GM19468 (cell line): ENCODE measurements around the gene ZNF101.
"Not testable (repeated sequence)": the region's sequence is repeated elsewhere in the genome, so short reads cannot be mapped to it uniquely, and the experiment has no call there.

Experiments used
- ATAC-seq: cut with Tn5 transposase; IDR thresholded peaks from one replicate; pipeline ENCODE4 v1.9.1; 2021; ENCODE audit warnings: mild to moderate bottlenecking, moderate library complexity, moderate number of reproducible peaks; ENCODE audit not compliant: unreplicated experiment; ENCODE audit errors: extremely low read depth

The ZNF101 gene

DNA sequence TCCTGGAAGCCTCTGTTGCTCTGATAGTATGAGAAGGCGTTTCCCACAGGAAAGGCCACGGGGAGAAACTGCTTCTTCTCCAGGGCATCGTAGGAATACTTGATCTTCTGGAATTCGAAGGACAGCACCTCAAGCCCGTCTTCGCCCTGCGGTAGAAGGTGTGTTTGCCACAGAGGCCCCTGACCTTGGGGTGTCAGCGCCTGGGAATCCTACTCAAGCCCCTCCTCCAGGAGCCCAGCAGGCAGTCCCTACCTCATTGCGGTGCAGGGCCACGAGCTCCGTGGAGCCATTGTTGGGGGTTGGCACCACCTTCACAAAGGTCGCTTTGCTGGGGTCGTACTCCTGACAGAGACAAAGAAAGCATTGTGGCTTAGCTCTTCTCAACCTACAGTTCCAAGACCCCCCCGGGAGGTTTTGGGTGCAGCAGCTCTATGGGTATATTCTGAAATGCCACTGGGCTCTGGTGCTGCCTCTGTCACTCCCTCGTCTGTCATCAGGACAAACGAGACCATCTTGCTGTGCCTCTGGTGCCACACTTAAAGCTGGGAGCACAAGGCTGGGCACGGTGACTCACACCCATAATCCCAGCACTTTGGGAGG lies 8.9 kb upstream of the ZNF101 start:
- ATAC-seq = no peak

DNA sequence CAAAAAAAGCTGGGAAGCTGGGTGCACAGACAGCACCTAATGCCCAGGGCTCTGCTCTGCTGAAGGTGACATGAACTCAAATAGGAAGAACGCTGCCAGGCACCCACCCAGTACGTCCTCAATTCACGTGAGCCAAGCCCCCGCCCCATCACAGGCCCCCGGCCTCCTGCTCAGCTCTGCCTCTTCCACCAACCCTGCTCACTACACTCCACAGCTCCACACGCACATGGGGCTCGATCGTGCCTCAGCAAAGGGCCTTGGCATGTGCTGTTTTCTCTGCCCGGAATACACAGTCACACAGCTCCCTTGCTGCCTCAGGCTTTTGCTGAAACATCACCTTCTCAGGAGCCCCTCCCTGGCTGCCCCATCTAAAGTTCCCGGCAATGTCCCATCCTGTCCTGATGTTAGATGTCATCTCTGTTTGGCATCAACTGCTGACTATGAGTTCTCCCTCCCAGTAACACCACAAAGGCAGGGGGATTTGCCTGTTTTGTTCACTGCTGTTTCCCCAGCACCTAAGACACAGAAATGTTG lies 7.4 kb upstream of the ZNF101 start:
- no peak for ATAC-seq

DNA sequence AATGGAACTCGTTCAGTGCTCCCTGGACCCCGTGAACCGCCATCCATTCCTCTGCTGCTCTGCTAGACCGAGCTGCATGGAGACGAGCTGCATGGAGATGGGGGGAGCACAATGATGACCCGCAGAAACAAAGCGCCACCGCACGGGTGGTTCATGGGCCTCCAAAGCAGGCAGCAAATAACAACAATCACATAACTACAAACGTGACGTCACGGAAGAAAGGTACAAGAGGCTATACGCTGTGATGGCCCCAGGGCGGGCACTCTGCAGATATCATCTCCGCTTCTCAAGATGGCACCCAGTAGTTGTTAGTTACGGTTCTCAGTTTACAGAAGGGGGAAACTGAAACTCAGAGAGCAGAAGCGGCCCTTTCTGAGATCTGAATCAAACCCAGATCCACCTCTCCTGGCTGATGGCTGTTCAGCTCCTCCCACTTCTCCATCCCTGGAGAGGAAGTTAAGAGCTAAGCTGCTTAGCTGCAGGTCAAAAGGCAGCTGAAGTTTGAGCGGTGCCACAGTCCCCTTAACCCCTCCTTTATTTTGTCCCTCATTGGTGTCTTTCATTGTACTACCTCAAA lies 6.9 kb upstream of the ZNF101 start:
- ATAC-seq = peak; percentile 55

DNA sequence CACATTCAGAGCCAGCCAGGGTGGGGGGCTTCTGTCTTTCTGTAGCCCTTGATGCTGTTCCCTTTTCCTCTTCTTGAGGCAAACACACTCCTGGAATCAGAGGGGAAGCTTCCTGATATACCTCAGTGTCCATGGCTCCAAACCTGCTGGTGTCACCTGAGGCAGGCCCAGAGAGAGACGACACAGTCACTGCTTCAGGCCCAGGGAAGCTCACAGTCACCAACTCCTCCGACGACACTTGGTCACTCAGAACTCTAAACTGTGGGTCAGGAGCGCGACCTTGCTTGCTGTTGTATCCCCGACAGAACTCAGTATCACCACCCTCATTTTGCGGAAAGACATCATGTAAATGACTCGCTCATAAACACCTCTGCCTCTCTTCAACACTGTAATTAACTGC lies 6.3 kb upstream of the ZNF101 start:
- no peak for ATAC-seq

DNA sequence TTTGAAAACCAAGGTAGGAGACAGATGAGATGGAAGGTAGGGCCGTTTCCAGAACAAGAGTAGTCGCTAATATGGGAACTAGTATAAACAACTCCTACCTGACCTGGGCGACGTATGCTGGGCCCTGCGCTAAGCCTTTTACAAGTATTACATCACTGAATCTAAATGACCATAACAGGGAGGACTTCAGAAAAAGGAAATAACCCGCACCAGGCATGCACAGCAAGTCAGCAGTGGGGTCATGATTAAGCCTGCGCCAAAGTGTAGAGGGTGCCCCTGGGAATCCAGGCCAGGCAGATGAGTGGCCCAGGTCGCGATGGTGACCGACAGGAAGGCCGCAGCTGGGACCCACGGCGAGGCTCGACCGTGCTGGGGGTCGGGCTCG lies 5.8 kb upstream of the ZNF101 start:
- ATAC-seq = no peak

DNA sequence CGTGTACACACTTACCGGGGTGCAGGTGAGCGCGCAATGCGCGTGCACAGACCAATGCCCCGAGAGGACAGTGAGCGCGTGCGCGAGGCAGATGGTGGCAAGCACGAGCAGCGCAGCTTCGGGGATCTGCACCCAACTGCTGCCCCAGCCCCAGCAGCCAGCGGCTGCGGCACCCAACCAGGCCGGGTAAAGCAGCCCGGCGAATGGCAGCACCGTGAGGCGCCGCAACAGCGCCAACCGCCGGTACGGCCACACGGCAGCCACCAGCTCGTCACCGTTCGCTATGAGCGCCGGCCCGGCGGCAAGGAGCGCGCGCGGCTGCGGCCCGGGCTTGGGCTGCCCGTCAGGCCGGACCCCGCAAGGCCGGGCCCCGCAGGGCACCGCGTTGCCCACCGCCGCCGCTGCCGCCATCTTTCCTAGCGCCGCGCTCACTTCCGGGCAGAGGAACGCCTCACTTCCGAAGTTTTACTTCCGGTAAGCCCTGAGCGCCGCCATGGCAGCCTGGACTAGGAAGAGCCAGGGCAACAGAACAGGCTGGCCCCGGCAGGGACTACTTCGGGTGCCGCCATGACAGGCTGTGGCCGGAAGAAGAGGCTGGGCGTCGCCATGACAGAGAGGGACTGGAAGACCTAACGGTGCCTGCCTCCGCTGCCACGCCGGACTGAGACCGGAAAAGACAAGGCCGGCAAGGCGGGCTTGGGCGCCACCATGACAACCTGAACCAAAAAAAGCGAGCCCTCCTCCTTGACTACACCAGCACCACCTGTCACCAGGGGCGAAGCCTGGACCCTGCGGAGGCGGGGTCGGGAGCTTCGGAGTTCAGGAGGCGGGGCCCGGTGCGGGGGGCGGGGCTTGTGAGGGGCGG lies 5.2 kb upstream of the ZNF101 start, which contains the start of gene ATP13A1:
ATP13A1 (minus strand) TSS at position 421 of the 865 bp plus-strand sequence; CDS start at position 411, 10 bp downstream.
- ATAC-seq = peak; percentile 66

DNA sequence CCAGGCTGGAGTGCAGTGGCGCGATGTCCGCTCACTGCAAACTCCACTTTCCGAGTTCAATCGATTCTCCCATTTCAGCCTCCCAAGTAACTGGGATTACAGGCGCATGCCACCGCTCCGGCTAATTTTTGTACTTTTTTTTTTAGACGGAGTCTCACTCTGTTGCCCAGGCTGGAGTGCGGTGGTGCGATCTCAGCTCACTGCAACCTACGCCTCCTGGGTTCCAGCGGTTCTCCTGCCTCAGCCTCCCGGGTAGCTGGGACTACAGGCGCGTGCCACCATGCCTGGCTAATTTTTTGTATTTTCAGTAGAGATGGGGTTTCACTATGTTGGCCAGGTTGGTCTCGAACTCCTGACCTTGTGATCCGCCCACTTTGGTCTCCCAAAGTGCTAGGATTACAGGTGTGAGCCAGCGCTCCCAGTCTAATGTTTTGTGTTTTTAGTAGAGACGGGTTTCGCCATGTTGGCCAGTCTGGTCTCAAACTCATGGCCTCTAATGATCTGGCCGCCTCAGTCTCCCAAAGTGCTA lies 3.2 kb upstream of the ZNF101 start:
- not testable (repeated sequence) for ATAC-seq

DNA sequence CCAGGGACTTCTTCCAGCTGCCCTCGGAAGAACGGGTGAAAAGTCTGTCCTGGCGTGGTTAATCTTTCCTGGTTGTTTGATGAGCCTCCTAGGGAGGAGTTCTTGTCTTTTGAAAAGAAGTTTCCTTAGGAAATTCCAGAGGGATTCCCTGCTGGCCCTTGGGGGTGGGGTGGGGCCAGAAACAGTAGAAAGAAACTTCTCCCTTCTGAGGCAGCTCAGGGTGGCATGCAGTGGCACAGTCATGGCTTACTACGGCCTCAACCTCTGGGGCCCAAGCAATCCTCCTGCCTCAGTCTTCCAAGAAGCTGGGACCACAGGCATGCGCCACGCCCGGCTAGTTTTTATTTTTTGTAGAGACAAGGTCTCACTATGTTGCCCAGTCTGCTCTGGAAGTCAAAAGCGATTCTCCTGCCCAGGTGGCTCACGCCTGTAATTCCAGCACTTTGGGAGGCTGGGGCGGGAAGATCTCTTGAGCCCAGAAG lies 1.5 kb downstream of the ZNF101 start:
- ATAC-seq = no peak

DNA sequence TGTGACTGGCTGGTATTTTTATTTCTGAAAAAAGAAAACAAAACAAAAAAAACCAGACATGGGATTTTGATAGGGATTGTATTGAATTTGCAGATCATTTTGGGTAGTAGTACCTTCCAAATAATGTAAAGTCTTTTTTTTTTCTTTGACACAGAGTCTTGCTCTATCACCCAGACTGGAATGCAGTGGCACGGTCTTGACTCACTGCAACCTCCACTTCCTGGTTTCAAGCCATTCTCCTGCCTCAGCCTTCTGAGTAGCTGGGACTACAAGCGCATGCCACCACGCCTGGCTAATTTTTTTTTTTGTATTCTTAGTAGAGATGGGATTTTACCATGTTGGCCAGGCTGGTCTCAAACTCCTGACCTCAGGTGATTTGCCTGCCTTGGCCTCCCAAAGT lies 4.2 kb downstream of the ZNF101 start:
- ATAC-seq = no peak

DNA sequence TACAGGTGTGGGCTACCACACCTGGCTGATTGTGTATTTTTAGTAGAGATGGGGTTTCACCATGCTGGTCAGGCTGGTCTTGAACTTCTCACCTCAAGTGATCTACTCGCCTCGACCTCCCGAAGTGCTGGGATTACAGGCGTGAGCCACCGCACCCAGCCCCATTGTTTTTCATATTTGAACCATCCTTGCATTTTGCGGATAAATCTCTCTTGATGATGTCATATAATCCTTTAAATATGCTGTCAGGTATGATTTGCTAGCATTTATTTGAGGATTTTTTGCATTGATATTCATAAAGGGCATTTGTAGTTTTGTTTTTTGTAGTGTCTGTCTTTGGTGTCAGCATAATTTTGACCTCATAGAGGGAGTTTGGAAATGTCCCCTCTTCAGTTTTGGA lies 5.7 kb downstream of the ZNF101 start:
- ATAC-seq = no peak

DNA sequence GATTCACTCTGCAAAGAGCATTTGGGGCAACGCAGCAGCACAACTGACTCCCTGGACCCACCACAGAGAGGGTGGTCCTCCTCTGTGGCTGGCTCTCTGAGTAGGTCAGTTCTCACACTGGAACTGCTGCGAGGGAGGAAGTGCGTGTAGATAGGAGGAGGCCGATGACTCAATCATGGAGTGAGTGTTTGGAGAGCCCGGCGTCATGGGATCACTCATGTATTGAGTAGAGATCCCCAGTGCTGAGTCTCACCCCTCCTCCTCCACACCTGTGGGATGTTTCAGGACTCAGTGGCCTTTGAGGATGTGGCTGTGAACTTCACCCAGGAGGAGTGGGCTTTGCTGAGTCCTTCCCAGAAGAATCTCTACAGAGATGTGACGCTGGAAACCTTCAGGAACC lies 8.9 kb downstream of the ZNF101 start:
- no peak for ATAC-seq

DNA sequence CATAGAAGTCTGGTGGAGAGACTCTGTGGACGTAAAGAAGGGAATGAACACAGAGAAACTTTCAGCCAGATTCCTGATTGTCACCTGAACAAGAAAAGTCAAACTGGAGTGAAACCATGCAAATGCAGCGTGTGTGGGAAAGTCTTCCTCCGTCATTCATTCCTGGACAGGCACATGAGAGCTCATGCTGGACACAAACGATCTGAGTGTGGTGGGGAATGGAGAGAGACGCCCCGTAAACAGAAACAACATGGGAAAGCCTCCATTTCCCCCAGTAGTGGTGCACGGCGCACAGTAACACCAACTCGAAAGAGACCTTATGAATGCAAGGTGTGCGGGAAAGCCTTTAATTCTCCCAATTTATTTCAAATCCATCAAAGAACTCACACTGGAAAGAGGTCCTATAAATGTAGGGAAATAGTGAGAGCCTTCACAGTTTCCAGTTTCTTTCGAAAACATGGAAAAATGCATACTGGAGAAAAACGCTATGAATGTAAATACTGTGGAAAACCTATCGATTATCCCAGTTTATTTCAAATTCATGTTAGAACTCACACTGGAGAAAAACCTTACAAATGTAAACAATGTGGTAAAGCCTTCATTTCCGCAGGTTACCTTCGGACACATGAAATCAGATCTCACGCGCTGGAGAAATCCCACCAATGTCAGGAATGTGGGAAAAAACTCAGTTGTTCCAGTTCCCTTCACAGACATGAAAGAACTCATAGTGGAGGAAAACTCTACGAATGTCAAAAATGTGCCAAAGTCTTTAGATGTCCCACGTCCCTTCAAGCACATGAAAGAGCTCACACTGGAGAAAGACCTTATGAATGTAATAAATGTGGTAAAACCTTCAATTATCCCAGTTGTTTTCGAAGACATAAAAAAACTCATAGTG lies 10.8 kb downstream of the ZNF101 start:
- no peak for ATAC-seq

DNA sequence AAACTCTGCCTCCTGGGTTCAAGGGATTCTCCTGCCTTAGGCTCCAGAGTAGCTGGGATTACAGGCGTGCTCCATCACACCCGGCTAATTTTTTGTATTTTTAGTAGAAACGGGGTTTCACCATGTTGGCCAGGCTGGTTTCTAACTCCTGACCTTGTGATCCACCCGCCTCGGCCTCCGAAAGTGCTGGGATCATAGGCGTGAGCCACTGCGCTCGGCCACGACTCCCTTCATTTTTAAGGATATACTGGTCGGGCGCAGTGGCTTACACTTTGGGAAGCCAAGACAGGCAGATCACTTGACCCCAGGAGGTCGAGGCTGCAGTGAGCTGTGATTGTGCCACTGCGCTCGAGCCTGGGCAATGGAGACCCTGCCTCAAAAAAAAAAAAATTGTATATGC lies 17.5 kb downstream of the ZNF101 start:
- ATAC-seq = not testable (repeated sequence)

DNA sequence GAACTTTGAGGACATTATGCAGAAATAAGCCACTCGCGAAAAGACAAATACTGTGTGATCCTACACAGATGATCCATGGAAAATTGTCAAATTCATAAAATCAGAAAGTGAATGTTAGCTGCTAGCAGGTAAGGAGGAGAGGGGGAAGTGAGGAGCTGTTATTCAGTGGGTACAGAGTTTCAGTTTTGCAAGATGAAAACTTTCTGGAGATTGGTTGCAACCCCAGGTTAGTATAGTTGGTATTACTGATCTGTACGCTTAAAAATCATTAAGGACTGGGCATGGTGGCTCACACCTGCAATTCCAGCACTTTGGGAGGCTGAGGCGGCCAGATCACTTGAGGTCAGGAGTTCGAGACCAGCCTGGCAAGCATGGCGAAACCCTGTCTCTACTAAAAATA lies 17.9 kb downstream of the ZNF101 start:
- no peak for ATAC-seq

DNA sequence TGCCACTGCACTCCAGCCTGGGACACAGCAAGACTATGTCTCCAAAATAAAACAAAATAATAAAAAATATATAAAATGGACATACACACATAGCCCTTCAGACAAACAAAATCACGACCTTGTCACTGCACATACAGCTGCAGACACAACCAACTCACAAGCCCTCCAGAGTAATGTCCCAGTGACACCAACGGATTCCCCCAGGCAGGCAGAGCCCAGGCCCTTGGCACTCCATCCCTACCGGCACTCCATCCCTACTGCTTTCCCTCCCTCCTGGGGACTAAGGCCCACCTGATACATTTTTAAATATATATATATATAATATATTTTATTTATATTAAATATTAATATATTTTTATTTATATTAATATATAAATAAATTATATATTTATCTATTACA lies 18.5 kb downstream of the ZNF101 start:
- no peak for ATAC-seq

DNA sequence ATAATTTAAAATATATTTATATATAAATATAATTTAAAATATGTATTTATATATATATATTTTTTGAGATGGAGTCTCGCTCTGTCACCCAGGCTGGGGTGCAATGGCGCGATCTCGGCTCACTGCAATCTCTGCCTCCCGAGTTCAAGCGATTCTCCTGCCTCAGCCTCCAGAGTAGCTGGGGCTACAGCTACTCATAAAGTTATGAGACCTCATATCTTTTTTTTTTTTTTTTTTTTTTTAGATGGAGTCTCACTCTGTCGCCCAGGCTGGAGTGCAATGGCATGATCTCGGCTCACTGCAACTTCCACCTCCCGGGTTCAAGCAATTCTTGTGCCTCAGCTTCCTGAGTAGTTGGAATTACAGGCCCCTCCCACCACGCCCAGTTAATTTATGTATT lies 20.4 kb downstream of the ZNF101 start:
- not testable (repeated sequence) for ATAC-seq

DNA sequence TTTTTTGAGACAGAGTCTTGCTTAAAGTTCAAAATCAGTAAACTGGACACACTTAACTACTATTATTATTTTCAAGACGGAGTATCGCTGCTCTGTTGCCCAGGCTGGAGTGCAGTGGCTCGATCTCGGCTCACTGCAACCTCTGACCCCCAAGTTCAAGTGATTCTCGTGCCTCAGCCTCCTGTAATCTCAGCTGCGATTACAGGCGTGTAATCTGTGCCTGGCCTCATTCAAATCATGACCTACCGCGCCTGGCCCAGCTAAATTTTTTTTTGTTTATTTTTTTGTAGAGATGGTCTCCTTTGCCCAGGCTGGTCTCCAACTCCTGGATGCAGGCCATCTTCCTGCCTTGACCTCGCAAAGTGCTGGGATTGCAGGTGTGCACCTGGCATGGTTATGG lies 23.0 kb downstream of the ZNF101 start:
- no peak for ATAC-seq

DNA sequence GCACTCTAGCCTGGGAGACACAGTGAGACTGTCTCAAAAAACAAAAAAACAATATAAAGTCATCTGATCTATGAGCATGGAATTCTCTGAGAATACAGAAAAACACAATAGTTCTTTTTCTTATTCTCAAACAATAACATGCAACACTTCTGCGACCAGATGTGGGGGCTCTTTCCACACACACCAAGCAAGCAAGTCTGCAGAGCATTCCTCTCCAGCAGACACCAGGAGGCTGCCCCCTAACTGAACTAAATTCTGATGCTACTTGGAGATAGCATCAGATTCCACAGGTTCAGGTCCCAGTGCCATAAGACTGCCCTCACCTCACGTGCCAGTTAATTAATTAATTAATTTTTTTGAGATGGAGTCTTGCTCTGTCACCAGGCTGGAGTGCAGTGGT lies 27.7 kb downstream of the ZNF101 start:
- ATAC-seq = no peak

DNA sequence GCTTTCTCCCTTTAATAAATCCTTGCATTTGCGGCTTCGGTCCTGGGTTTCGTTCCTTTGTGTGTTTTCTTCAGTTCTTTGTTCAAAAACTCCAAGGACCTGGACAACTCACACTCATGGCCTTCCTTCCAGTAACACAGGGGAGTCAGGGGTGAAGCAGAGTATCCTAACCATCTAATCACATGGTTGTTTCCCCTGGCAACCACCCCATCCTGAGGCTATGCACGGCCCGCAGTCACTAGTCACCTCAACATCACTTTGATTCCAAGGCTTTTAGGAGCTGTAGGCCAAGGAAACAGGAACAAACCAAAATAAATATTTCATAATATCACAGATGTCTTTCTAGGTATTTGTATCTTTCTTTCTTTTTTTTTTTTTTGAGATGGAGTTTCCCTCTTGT lies 28.9 kb downstream of the ZNF101 start:
- ATAC-seq = no peak

DNA sequence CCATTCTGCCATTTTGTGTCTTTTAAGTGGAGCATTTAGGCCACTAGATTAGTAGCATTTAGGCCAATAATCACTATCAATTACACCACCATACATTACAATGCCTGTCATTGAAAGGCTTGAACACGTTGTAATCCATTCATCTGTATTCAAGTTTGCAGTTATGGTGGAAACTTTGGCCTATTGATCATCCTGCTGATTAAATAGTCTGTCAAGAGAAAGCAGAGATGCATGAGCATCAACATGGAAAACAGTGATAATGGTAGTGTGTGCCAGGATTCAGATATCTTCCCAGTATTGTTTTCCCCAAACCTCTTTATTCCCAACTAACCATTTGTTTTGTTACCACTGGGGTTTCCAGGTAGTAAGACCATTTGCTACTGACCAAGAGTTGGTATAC lies 31.9 kb downstream of the ZNF101 start:
- ATAC-seq = not testable (repeated sequence)
